Liver (tissue), 3 donors: Measurements from ENCODE around the gene C11orf98.

Experiments used
- ATF3 ChIP-seq: IDR thresholded peaks from 2 replicates; pipeline ENCODE4 v1.6.1; 2016; ENCODE audit warnings: antibody characterized with exemption
- CTCF ChIP-seq: fragments of 150-350 bp; IDR thresholded peaks from 2 replicates; pipeline ENCODE4 v1.5.1; 2017; ENCODE audit warnings: improper control_type of control experiment, low read depth, low read length; ENCODE audit not compliant: missing input control
- FOXA1 ChIP-seq: IDR thresholded peaks from 2 replicates; pipeline ENCODE4 v1.6.1; 2016; ENCODE audit warnings: antibody characterized with exemption
- FOXA2 ChIP-seq: IDR thresholded peaks from 2 replicates; pipeline ENCODE4 v1.6.1; 2016; ENCODE audit warnings: antibody characterized with exemption
- GABPA ChIP-seq, 2 donors: IDR thresholded peaks in 1 of 2; conservative IDR thresholded peaks in 1 of 2; 2 replicates each; pipeline ENCODE4 v1.6.1; 2016; ENCODE audit warnings: antibody characterized with exemption in 2 of 2, mild to moderate bottlenecking in 1 of 2, moderate library complexity in 1 of 2
- JUND ChIP-seq, 2 donors: IDR thresholded peaks; 2 replicates each; pipeline ENCODE4 v1.6.1; 2016; ENCODE audit warnings: antibody characterized with exemption in 2 of 2
- MAX ChIP-seq: IDR thresholded peaks from 2 replicates; pipeline ENCODE4 v1.6.1; 2016; ENCODE audit warnings: antibody characterized with exemption
- RAD21 ChIP-seq, 2 donors: IDR thresholded peaks; 2 replicates each; pipeline ENCODE4 v1.6.1; 2016; ENCODE audit warnings: antibody characterized with exemption in 2 of 2, mild to moderate bottlenecking in 2 of 2
- REST ChIP-seq: IDR thresholded peaks from 2 replicates; pipeline ENCODE4 v1.6.1; 2016; ENCODE audit warnings: antibody characterized with exemption, mild to moderate bottlenecking
- RXRA ChIP-seq, 2 donors: IDR thresholded peaks; 2 replicates each; pipeline ENCODE4 v1.6.1; 2017 to 2018; ENCODE audit warnings: antibody characterized with exemption in 2 of 2, mild to moderate bottlenecking in 1 of 2
- SP1 ChIP-seq: IDR thresholded peaks from 2 replicates; pipeline ENCODE4 v1.6.1; 2018; ENCODE audit warnings: antibody characterized with exemption, mild to moderate bottlenecking
- TAF1 ChIP-seq: conservative IDR thresholded peaks from 2 replicates; pipeline ENCODE4 v1.6.1; 2016; ENCODE audit warnings: antibody characterized with exemption, mild to moderate bottlenecking
- YY1 ChIP-seq: IDR thresholded peaks from 2 replicates; pipeline ENCODE4 v1.6.1; 2016; ENCODE audit warnings: antibody characterized with exemption, mild to moderate bottlenecking
- ZBTB33 ChIP-seq: IDR thresholded peaks from 2 replicates; pipeline ENCODE4 v1.6.1; 2016; ENCODE audit warnings: antibody characterized with exemption
- donor health status: healthy.
- donor health status: healthy.

GRCh38 chr11:62656796-62657429, 8.1 kb downstream of the C11orf98 start:
- TF ChIP-seq CTCF (no peak), MAX (no peak), ZBTB33 (no peak), GABPA (IDR thresholded peaks at IDR 0.05 in 1 of 2, conservative IDR thresholded peaks at IDR 0.05 in 1 of 2) (no peak), RAD21 (IDR thresholded peaks at IDR 0.05) (no peak), FOXA2 (no peak), FOXA1 (no peak), RXRA (IDR thresholded peaks at IDR 0.05) (no peak), REST (no peak), SP1 (no peak), ATF3 (no peak), JUND (IDR thresholded peaks at IDR 0.05) (no peak), TAF1 (no peak), YY1 (no peak)
